ENCODE results near the gene ELF1.

ELF1 gene

GRCh38 chr13:41005704-41006103 lies 13.4 kb downstream of the ELF1 start:
- TF ChIP-seq GATA3 (IDR thresholded peaks at IDR 0.05; ENCODE audit: low read depth, low read length) (no peak), GATA2 (IDR thresholded peaks at IDR 0.05; ENCODE audit: low read depth, low read length) (no peak)

- TF ChIP-seq GATA2 (IDR thresholded peaks at IDR 0.05; ENCODE audit: low read depth, low read length) (no peak), GATA3 (IDR thresholded peaks at IDR 0.05; ENCODE audit: low read depth, low read length) (no peak)
Measured at GRCh38 chr13:41004875-41005693, 14.0 kb downstream of the ELF1 start.

DNA sequence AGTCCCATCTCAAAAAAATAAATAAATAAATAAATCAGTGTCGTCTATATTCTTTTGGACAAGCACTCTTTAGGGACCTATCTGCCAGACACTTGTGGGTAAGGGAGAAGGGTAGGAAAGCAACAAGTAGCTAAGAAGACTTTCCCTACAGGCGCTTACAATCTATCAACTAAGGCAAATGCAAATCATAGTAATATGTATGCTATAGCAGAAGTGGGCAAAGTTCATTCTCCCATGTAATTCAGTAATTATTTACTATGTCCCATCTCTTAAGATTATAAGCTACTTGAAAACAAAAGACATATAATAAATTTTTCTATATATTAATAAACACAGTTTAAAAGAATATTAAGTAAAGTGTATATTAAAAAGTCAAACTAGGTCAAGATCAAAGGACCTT lies 16.5 kb downstream of the ELF1 start:
- TF ChIP-seq GATA3 (IDR thresholded peaks at IDR 0.05; ENCODE audit: low read depth, low read length) = no peak
- TF ChIP-seq GATA2 (IDR thresholded peaks at IDR 0.05; ENCODE audit: low read depth, low read length) = no peak

DNA sequence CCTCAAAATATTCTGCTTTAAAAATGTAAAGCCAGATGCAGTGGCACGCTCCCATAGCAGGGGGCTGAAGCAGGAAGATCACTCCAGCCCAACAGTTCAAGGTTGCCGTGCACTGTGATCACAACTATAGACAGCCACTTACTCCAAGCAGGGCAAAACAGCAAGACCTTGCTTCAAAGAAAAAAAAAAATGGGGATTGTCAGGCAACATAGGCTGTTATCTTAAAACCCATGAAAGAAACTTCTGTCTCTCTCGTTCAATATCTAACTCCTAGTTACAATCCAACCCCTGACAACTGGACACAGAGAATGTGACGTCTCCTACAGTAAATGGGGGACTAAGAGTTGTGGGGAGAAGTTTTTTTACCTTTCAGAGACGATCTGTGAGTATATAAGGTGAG lies 17.4 kb downstream of the ELF1 start:
- TF ChIP-seq GATA2 (IDR thresholded peaks at IDR 0.05; ENCODE audit: low read depth, low read length) (no peak), GATA3 (IDR thresholded peaks at IDR 0.05; ENCODE audit: low read depth, low read length) (no peak)

GRCh38 chr13:40999416-40999815 lies 19.7 kb downstream of the ELF1 start:
- TF ChIP-seq GATA3 (IDR thresholded peaks at IDR 0.05; ENCODE audit: low read depth, low read length) = no peak
- TF ChIP-seq GATA2 (IDR thresholded peaks at IDR 0.05; ENCODE audit: low read depth, low read length) = no peak

DNA sequence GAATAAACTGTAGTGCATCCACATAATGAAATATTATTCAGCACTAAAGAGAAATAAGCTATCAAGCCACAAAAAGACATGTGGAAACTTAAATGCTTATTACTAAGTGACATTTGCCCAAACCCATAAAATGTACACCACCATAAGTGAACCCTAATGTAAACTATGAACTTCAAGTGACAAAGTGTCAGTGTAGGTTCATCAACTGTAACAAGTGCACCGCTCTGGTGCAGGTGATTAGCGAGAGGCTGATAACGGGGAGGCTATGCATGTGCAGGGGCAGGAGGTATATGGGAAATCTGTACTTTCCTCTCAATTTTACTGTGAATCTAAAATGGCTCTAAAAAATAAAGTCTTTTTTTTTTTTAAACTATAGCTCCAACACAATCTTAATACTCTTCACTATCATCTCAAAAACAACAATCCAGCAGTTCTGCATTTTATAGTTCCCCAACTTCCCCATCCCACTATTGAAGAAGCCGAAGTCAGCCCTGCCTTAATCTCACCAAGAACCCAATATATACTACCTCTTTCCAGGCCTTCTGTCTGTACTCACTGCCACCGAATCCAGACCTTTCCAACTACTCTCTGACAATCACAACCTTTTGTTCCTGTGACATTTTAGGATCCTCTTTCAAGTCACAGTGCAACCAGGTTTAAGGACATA lies 22.6 kb downstream of the ELF1 start:
- TF ChIP-seq GATA2 (IDR thresholded peaks at IDR 0.05; ENCODE audit: low read depth, low read length) = no peak
- no peak for TF ChIP-seq GATA3 (IDR thresholded peaks at IDR 0.05; ENCODE audit: low read depth, low read length)

GRCh38 chr13:40995997-40996396 lies 23.1 kb downstream of the ELF1 start:
- TF ChIP-seq GATA2 (IDR thresholded peaks at IDR 0.05; ENCODE audit: low read depth, low read length) (no peak), GATA3 (IDR thresholded peaks at IDR 0.05; ENCODE audit: low read depth, low read length) (no peak)

DNA sequence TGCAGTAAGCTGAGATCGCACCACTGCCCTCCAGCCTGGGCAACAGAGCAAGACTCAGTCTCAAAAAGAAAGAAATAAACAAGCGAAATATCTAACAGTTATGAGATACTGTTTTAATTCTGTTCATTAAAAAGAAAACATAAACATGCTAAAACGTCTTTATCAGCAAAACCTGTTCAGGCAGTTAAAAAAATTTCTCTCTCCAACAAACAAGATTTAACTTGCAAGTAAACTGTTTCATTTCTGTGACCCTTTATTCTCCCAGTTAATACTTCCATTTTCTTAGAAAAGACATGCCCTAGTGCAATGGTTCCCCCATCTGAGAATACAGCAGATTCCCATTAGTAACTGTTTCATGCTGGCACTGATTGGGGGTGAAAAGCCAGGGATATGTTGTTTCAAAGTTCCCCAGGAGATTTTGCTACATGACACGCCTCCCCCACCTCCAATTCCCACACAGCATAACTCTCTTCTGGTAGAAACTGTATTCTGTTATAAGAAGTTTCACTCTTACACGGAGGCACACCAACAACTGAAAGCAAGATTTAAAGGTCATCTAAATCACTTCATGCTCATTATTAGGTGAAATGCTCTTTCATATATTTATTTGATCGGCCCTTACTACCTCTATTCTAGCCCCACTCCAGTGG lies 24.4 kb downstream of the ELF1 start:
- TF ChIP-seq GATA3 (IDR thresholded peaks at IDR 0.05; ENCODE audit: low read depth, low read length) = no peak
- no peak for TF ChIP-seq GATA2 (IDR thresholded peaks at IDR 0.05; ENCODE audit: low read depth, low read length)

DNA sequence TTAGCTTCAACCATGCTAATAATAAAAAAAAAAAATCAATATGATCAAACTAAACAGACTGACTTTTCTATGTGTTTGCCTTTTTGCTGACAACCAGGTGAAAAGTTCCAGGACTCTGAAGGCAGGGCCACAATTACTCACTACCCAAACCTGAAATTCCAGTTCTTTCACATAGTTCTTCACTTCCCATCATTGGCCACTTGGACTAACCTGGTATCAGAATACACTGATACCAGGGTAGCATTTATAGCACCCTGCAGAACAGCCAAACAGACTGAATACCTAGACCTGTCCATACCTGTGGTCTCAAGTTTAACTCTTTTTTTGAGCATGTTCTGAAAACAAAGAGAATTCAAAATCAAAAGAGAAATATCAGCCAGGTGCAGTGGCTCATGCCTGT lies 25.1 kb downstream of the ELF1 start:
- TF ChIP-seq GATA3 (IDR thresholded peaks at IDR 0.05; ENCODE audit: low read depth, low read length) = no peak
- no peak for TF ChIP-seq GATA2 (IDR thresholded peaks at IDR 0.05; ENCODE audit: low read depth, low read length)

- no peak for TF ChIP-seq GATA2 (IDR thresholded peaks at IDR 0.05; ENCODE audit: low read depth, low read length)
- no peak for TF ChIP-seq GATA3 (IDR thresholded peaks at IDR 0.05; ENCODE audit: low read depth, low read length)
Measured at GRCh38 chr13:40992678-40993518, 26.2 kb downstream of the ELF1 start.

DNA sequence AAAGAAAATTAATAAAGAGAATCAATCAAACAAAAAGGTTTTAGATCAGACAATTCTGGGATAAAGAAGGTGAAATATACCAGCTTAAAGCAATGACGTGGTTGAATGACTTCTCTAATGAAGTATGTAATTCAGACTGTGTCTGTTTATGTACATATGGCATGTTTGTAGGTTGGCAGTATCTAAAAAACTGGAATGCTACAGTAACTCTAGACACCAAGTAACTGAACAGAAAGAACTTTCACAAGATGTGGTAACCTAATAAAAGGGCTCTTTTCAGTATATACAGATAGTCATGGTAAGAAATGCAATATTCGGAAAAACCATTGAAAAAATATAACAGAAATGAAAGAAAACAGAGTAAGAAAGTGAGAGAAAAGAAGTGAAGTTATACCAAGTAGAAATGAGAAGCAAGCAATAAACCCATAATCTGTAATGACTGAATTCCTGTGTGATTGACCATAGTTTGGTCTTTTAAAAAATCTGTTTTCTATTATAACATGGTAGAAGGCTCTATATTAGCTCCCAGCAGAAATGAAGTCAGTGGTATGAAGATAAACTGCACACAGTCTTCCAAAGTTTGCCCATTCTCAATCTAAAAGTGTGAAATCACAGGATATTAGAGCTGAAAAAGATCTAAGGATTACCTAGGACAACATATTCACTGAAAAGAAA lies 31.4 kb downstream of the ELF1 start:
- TF ChIP-seq GATA2 (IDR thresholded peaks at IDR 0.05; ENCODE audit: low read depth, low read length) = no peak
- TF ChIP-seq GATA3 (IDR thresholded peaks at IDR 0.05; ENCODE audit: low read depth, low read length) = no peak

DNA sequence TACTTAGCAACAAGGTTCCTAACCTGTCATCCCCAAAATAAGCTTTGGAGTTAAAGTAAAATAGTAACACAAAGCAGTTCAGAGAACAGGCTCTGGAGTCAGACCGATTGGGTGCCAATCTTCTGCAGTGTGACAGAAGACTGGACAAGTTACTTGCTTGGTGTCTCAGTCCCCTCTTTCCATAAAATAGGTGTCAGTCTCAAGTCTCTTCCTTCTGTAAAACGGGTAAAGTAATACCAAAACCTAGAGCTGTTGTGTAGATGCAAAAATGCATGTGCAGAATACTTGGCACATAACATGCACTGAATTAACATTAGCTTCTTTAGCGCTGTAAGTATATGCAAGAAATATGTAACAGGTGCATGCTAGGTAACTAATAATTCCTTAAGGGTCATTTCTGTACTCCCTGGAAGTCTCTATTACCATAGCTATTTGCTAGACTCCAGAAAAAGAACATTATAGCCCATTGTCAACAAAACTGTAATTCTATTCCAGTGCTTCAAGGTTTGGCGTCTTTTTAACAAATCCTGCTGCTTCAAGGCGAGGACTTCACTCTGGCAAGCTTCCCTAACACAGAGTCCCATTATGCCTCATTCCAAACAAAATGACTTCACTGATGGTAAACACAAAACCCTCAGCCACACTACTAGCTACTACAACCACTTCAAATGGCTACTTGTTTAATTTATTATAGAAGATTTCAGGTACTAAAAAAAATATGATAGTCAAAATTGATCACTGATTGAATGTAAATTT lies 32.8 kb downstream of the ELF1 start:
- TF ChIP-seq GATA3 (IDR thresholded peaks at IDR 0.05; ENCODE audit: low read depth, low read length) (no peak), GATA2 (IDR thresholded peaks at IDR 0.05; ENCODE audit: low read depth, low read length) (no peak)

Data from SH-SY5Y (cell line).